Transverse colon (tissue), 4 donors: ENCODE results near the gene COIL. TPM values are rescaled to one million over a fixed set of nuclear protein-coding genes. Genes with fewer than 3 reads are reported as not detected.
"Not testable (repeated sequence)": the region's sequence is repeated elsewhere in the genome, so short reads cannot be mapped to it uniquely, and the experiment has no call there.

Experiments used
- DNase-seq: peaks from one replicate; pipeline ENCODE4 v3.0.0-alpha.2; 2019
- H3K27ac ChIP-seq, 4 donors: fragments of 200-600 bp; sonication (generic); 2 replicates each; pipeline ENCODE4 v1.5.1; 2016 to 2018; ENCODE audit warnings: inconsistent platforms in 4 of 4
- H3K27me3 ChIP-seq: fragments of 200-600 bp; sonication (generic); 2 replicates; pipeline ENCODE4 v1.5.1; 2017; ENCODE audit warnings: inconsistent platforms
- H3K36me3 ChIP-seq, 4 donors: fragments of 200-600 bp; sonication (generic); 2 replicates each; pipeline ENCODE4 v1.5.1; 2017 to 2019; ENCODE audit warnings: inconsistent platforms in 4 of 4
- H3K4me1 ChIP-seq, 4 donors: fragments of 200-600 bp; sonication (generic); 2 replicates each; pipeline ENCODE4 v1.5.1; 2017 to 2020; ENCODE audit warnings: inconsistent platforms in 4 of 4
- H3K4me3 ChIP-seq, 4 donors: fragments of 200-600 bp; sonication (generic); 1 replicate in 1 of 4; 2 replicates in 3 of 4; pipeline versions ENCODE4 v1.5.1 to v1.6.1; 2017 to 2019; ENCODE audit warnings: inconsistent platforms in 4 of 4
- H3K9me3 ChIP-seq, 2 donors: fragments of 200-600 bp; sonication (generic); 2 replicates each; pipeline ENCODE4 v1.5.1; 2017 to 2019; ENCODE audit warnings: inconsistent platforms in 2 of 2
- EP300 ChIP-seq: sonication (generic); formaldehyde crosslinking; IDR thresholded peaks from one replicate; pipeline ENCODE4 v1.6.1; 2017; ENCODE audit warnings: antibody characterized with exemption, low read depth
- POLR2A ChIP-seq: fragments of 450-650 bp; IDR thresholded peaks from one replicate; pipeline ENCODE4 v1.6.1; 2016; ENCODE audit warnings: antibody characterized with exemption, mild to moderate bottlenecking, moderate library complexity
- POLR2AphosphoS5 ChIP-seq, 3 donors: sonication (generic); formaldehyde crosslinking; IDR thresholded peaks; one replicate each; pipeline ENCODE4 v1.6.1; 2016; ENCODE audit warnings: antibody characterized with exemption in 3 of 3
- WGBS, 2 donors: methylation state at CpG; one replicate each; pipeline ENCODE4 v1.1.5; 2018; ENCODE audit warnings: low coverage in 1 of 2; 5-methylcytosine and 5-hydroxymethylcytosine counted together
- in situ Hi-C, 4 donors: fragments of 200-750 bp; cut with MboI; loops; one replicate each; pipeline versions ENCODE4 v1.15.0 to v1.15.1; 2017; ENCODE audit warnings: low sequenced_read_pairs in 3 of 4, low pct_ligation_motif_present in 1 of 4, low pct_unique_long_range_greater_than_20kb in 1 of 4
- intact Hi-C: fragments of 100-400 bp; cut with DNase I; formaldehyde crosslinking; loops from one replicate; pipeline ENCODE4 v1.15.1; 2023; ENCODE audit warnings: low total_unique reads
- total RNA-seq, 4 donors: library from RNA; depleted of rRNA; stranded (reverse); fragments of >200 nt; gene quantifications; one replicate each; pipeline ENCODE4 v1.1.0, GENCODE V29; 2016
- TF ChIP-seq, protein P1 (sequence below), 5 experiments: fragments of 200-600 bp in 3 of 5; fragments of 450-650 bp in 2 of 5; sonication (generic) in 3 of 5; IDR thresholded peaks; 1 replicate in 2 of 5; 2 replicates in 3 of 5; pipeline ENCODE4 v1.5.1; 2016 to 2017; ENCODE audit warnings: antibody characterized with exemption in 5 of 5, inconsistent platforms in 3 of 5, mild to moderate bottlenecking in 2 of 5, moderate library complexity in 1 of 5

The COIL gene
- total RNA-seq, 4 donors from 2014 or later, result 1.5 to 12.2 (median 8.2) TPM

GRCh38 chr17:56972111-56972730, 11.4 kb upstream of the COIL start:
- Histone ChIP-seq H3K27ac (no peak overlapping the region), H3K36me3 (no peaks in the 10 kb centered on the region), H3K4me1 (peaks cover 0 to 5% (median 2%) of the 10 kb centered on the region in 4 donors), H3K9me3 (no peaks in the 10 kb centered on the region), H3K27me3 (no peaks in the 10 kb centered on the region), H3K4me3 (no peak overlapping the region)
- intact Hi-C loops, result no loop called here
- TF ChIP-seq POLR2A (no peak), POLR2AphosphoS5 (IDR thresholded peaks at IDR 0.05) (no peak), EP300 (no peak)
- WGBS, 2 donors, result 52 to 61% methylated on average over 3 to 7 of the region's 7 CpGs
- in situ Hi-C loops, result no loop called here
- DNase-seq, result no peak

GRCh38 chr17:56970974-56971373, 10.1 kb upstream of the COIL start:
- peaks cover 0 to 4% (median under 1%) of the 10 kb centered on the region in 4 donors for H3K4me1 ChIP-seq
- H3K27ac ChIP-seq, result no peak overlapping the region
- in situ Hi-C loops, result no loop called here
- intact Hi-C loops, result no loop called here
- no peaks in the 10 kb centered on the region for H3K27me3 ChIP-seq
- H3K4me3 ChIP-seq, result no peak overlapping the region
- no peaks in the 10 kb centered on the region for H3K9me3 ChIP-seq
- no peaks in the 10 kb centered on the region for H3K36me3 ChIP-seq
- 100% methylated on average over 1 of the region's 1 CpG for WGBS, 2 donors
- DNase-seq, result no peak
- TF ChIP-seq EP300 (no peak), POLR2AphosphoS5 (IDR thresholded peaks at IDR 0.05) (no peak), POLR2A (no peak)
- TF ChIP-seq, protein P1, sequence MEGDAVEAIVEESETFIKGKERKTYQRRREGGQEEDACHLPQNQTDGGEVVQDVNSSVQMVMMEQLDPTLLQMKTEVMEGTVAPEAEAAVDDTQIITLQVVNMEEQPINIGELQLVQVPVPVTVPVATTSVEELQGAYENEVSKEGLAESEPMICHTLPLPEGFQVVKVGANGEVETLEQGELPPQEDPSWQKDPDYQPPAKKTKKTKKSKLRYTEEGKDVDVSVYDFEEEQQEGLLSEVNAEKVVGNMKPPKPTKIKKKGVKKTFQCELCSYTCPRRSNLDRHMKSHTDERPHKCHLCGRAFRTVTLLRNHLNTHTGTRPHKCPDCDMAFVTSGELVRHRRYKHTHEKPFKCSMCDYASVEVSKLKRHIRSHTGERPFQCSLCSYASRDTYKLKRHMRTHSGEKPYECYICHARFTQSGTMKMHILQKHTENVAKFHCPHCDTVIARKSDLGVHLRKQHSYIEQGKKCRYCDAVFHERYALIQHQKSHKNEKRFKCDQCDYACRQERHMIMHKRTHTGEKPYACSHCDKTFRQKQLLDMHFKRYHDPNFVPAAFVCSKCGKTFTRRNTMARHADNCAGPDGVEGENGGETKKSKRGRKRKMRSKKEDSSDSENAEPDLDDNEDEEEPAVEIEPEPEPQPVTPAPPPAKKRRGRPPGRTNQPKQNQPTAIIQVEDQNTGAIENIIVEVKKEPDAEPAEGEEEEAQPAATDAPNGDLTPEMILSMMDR (IDR thresholded peaks at IDR 0.05), result no peak

DNA sequence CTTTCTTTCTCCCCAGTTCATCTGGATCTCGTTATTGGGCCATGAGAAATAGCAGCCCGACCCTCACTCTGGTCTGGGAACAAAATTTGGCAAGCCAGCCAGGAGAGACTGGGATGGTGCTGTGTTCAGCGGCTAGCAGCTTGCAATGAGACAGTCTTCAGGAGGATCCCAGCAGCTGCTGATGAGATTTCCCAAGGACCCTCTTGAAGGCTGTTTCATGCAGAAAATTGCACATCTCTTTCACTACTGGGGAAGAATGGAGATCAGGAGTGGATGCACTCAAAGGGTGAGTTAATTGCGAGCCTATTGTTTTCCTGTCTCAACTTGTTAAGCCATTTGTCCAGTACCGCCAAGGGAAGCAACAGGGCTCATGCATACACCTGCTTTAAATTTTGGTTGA, 5.5 kb upstream of the COIL start:
- TF ChIP-seq, protein P1 (IDR thresholded peaks at IDR 0.05), result no peak
- TF ChIP-seq EP300, result no peak
- TF ChIP-seq POLR2A, result no peak
- no peak for TF ChIP-seq POLR2AphosphoS5 (IDR thresholded peaks at IDR 0.05)
- peaks cover 0 to 2% (median 0%) of the 10 kb centered on the region in 4 donors for H3K4me1 ChIP-seq
- whole genome bisulfite sequencing, 2 donors, result 81 to 92% methylated on average over 3 to 5 of the region's 5 CpGs
- H3K27ac ChIP-seq, result no peak overlapping the region
- DNase-seq, result no peak
- no peak overlapping the region for H3K4me3 ChIP-seq
- H3K36me3 ChIP-seq, result no peaks in the 10 kb centered on the region
- no peaks in the 10 kb centered on the region for H3K27me3 ChIP-seq
- no peaks in the 10 kb centered on the region for H3K9me3 ChIP-seq
- intact Hi-C loops, result no loop called here
- in situ Hi-C loops, result no loop called here

DNA sequence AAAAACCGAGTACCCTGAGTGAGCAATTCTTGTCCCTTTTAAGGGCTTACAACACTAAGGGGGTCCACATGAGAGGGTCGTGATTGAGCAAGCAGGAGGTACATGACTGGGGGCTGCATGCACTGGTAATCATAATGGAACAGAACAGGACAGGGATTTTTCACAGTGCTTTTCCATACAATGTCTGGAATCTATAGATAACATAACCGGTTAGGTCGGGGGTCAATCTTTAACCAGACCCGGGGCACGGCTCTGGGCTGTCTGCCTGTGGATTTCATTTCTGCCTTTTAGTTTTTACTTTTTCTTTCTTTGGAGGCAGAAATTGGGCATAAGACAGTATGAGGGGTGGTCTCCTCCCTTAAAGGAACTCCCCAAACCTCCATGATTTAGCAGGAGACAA, 4.8 kb upstream of the COIL start:
- H3K4me1 ChIP-seq, H3K36me3 ChIP-seq, H3K27ac ChIP-seq, H3K4me3 ChIP-seq, in situ Hi-C loops, intact Hi-C loops, H3K9me3 ChIP-seq, H3K27me3 ChIP-seq: not testable (repeated sequence)
- peak; percentile 47 for DNase-seq
- 60 to 65% methylated on average over 1 to 6 of the region's 6 CpGs for WGBS, 2 donors

DNA sequence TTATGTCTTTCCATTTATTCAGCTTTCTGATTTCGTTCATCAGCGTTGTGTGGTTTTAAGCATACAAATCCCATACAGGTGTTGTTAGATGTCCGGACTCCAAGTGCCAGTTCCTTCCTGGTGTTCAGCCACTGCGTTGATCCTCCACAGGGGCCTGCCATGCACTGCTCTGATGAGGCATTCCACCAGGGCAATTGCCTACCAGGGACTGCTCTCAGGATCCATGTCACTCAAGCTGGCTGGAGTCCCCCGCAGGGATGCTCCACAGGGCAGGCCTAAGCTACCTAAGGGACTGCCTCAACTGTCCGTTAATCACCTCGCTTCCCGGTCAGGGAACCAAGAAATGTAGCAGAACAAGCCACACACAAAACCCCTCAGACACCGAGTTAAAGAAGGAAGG, 4.4 kb upstream of the COIL start:
- H3K36me3 ChIP-seq, H3K4me3 ChIP-seq, intact Hi-C loops, in situ Hi-C loops, H3K4me1 ChIP-seq, DNase-seq, H3K27ac ChIP-seq, H3K9me3 ChIP-seq, H3K27me3 ChIP-seq: not testable (repeated sequence)
- WGBS, 2 donors, result 85 to 86% methylated on average over 4 to 9 of the region's 9 CpGs

GRCh38 chr17:56956992-56957391, 3.9 kb downstream of the COIL start:
- H3K9me3 ChIP-seq, result no peaks in the 10 kb centered on the region
- intact Hi-C loops, result no loop called here
- in situ Hi-C loops, result no loop called here

More at GRCh38 chr17:56956992-56957391, 3.9 kb downstream of the COIL start:
- H3K27ac ChIP-seq, result no peak overlapping the region
- no peak for DNase-seq
- H3K4me1 ChIP-seq, result peaks cover 10 to 16% (median 14%) of the 10 kb centered on the region in 4 donors
- WGBS, 2 donors, result 98 to 100% methylated on average over 1 to 5 of the region's 5 CpGs
- no peak overlapping the region for H3K4me3 ChIP-seq
- TF ChIP-seq POLR2AphosphoS5 (IDR thresholded peaks at IDR 0.05), result no peak
- TF ChIP-seq EP300, result no peak
- TF ChIP-seq, protein P1 (IDR thresholded peaks at IDR 0.05), result no peak
- no peak for TF ChIP-seq POLR2A
- H3K27me3 ChIP-seq, result no peaks in the 10 kb centered on the region
- no peaks in the 10 kb centered on the region for H3K36me3 ChIP-seq
